H1 (cell line): ENCODE measurements around the gene TPM2. TPM values are rescaled to one million over a fixed set of nuclear protein-coding genes. Genes with fewer than 3 reads are reported as not detected.
A peak's percentile ranks its signal among the peaks of the same experiment; 100 is the strongest.

ENCODE experiments used
- CTCF ChIA-PET: fragments of 300-600 bp; sonication (Branson Sonifier 250); formaldehyde crosslinking; loops from one replicate; lab custom pipeline; 2021; ENCODE audit not compliant: partially characterized antibody; lab: Charles Lee
- POLR2A ChIA-PET: fragments of 300-600 bp; sonication (Branson Sonifier 250); formaldehyde crosslinking; loops from one replicate; lab custom pipeline; 2021; ENCODE audit warnings: inconsistent platforms; ENCODE audit not compliant: partially characterized antibody; lab: Charles Lee
- DNase-seq, 2 experiments: peaks; one replicate each; pipeline versions ENCODE4 v3.0.0 to v3.0.0-alpha.2; 2010 to 2022; ENCODE audit warnings: low spot score in 2 of 2, low read depth in 1 of 2, mixed read lengths in 1 of 2
- FAIRE-seq: peaks from 2 replicates; lab custom pipeline; 2011; peaks lifted over from hg19 to GRCh38; lab: Jason Lieb, UNC
- H2AFZ ChIP-seq: 2 replicates; pipeline ENCODE4 v1.8.1; 2012; ENCODE audit warnings: low read length, inconsistent platforms
- H2AK5ac ChIP-seq: 2 replicates; pipeline ENCODE4 v1.6.1; 2013; ENCODE audit warnings: low read depth, low read length
- H2BK120ac ChIP-seq: replicated peaks from 2 replicates; pipeline ENCODE3; 2013; ENCODE audit warnings: low read depth, low read length, inconsistent platforms
- H2BK12ac ChIP-seq: 2 replicates; pipeline ENCODE4 v1.6.1; 2013; ENCODE audit warnings: low read depth, low read length
- H2BK15ac ChIP-seq: 2 replicates; pipeline ENCODE4 v1.6.1; 2013; ENCODE audit warnings: low read length
- H2BK20ac ChIP-seq: 2 replicates; pipeline ENCODE4 v1.6.1; 2013; ENCODE audit warnings: low read length
- H2BK5ac ChIP-seq: 2 replicates; pipeline ENCODE4 v1.6.1; 2013; ENCODE audit warnings: low read depth, low read length
- H3K14ac ChIP-seq: 2 replicates; pipeline ENCODE4 v1.6.1; 2013; ENCODE audit warnings: inconsistent platforms; ENCODE audit not compliant: insufficient read length
- H3K18ac ChIP-seq: 2 replicates; pipeline ENCODE4 v1.6.1; 2013; ENCODE audit warnings: low read length; ENCODE audit errors: extremely low read depth
- H3K23ac ChIP-seq: 2 replicates; pipeline ENCODE4 v1.6.1; 2013; ENCODE audit warnings: inconsistent platforms; ENCODE audit not compliant: insufficient read length
- H3K23me2 ChIP-seq: 2 replicates; pipeline ENCODE4 v1.6.1; 2013; ENCODE audit warnings: low read depth, low read length
- H3K27ac ChIP-seq: 2 replicates; pipeline ENCODE4 v1.6.1; 2011; ENCODE audit warnings: low read depth, low read length, inconsistent platforms
- H3K27me3 ChIP-seq, 4 experiments: replicated peaks in 1 of 4; 1 replicate in 1 of 4; 2 replicates in 3 of 4; pipeline versions ENCODE4 v1.6.1 to v1.8.1; 2011 to 2013; ENCODE audit warnings: low read length in 3 of 4, mild to moderate bottlenecking in 3 of 4, inconsistent platforms in 2 of 4, mixed read lengths in 2 of 4, moderate library complexity in 1 of 4; ENCODE audit not compliant: control insufficient read depth in 3 of 4, insufficient read depth in 3 of 4; ENCODE audit errors: extremely low read depth in 1 of 4
- H3K36me3 ChIP-seq, 4 experiments: 2 replicates each; pipeline versions ENCODE4 v1.6.1 to v1.8.1; 2011 to 2013; ENCODE audit warnings: mild to moderate bottlenecking in 4 of 4, low read length in 3 of 4, moderate library complexity in 2 of 4, control low read depth in 1 of 4, inconsistent platforms in 1 of 4; ENCODE audit not compliant: insufficient read depth in 4 of 4, control insufficient read depth in 2 of 4
- H3K4ac ChIP-seq: replicated peaks from 2 replicates; pipeline ENCODE3; 2013; ENCODE audit warnings: low read length, low read depth, mixed read lengths, inconsistent platforms; ENCODE audit not compliant: insufficient read length
- H3K4me1 ChIP-seq, 4 experiments: replicated peaks in 1 of 4; 1 replicate in 1 of 4; 2 replicates in 3 of 4; pipeline versions ENCODE4 v1.6.1 to v1.8.1; 2011 to 2013; ENCODE audit warnings: low read length in 3 of 4, inconsistent platforms in 2 of 4, mixed read lengths in 1 of 4; ENCODE audit not compliant: insufficient read depth in 4 of 4, control insufficient read depth in 3 of 4
- H3K4me2 ChIP-seq, 2 experiments: 2 replicates each; pipeline versions ENCODE4 v1.6.1 to v1.8.1; 2011 to 2013; ENCODE audit warnings: low read depth in 2 of 2, low read length in 2 of 2, control low read depth in 1 of 2, inconsistent platforms in 1 of 2, mild to moderate bottlenecking in 1 of 2; ENCODE audit not compliant: insufficient read depth in 1 of 2
- H3K4me3 ChIP-seq, 4 experiments: fragments of 200-600, 300-600 bp in 1 of 4; sonication (generic), shearing (Covaris generic), sonication (Bioruptor Twin) in 1 of 4; 2 replicates each; pipeline versions ENCODE4 v1.5.1 to v1.8.1; 2011 to 2016; ENCODE audit warnings: low read length in 4 of 4, low read depth in 3 of 4, control low read depth in 2 of 4, inconsistent platforms in 2 of 4, mild to moderate bottlenecking in 2 of 4, mixed read lengths in 1 of 4, moderate library complexity in 1 of 4; ENCODE audit not compliant: insufficient read depth in 2 of 4; ENCODE audit errors: extremely low read depth in 1 of 4
- H3K56ac ChIP-seq: replicated peaks from 2 replicates; pipeline ENCODE3; 2013; ENCODE audit warnings: low read depth, mild to moderate bottlenecking, mixed read lengths, low read length, inconsistent platforms; ENCODE audit not compliant: insufficient read length
- H3K79me1 ChIP-seq: 2 replicates; pipeline ENCODE4 v1.6.1; 2013; ENCODE audit warnings: low read depth, low read length, control low read depth
- H3K79me2 ChIP-seq, 2 experiments: 2 replicates each; pipeline versions ENCODE4 v1.6.1 to v1.8.1; 2012 to 2013; ENCODE audit warnings: low read length in 2 of 2, mild to moderate bottlenecking in 2 of 2, inconsistent platforms in 1 of 2; ENCODE audit not compliant: insufficient read depth in 2 of 2, control insufficient read depth in 1 of 2
- H3K9ac ChIP-seq, 4 experiments: replicated peaks in 1 of 4; 1 replicate in 1 of 4; 2 replicates in 3 of 4; pipeline versions ENCODE4 v1.6.1 to v1.8.1; 2011 to 2013; ENCODE audit warnings: low read depth in 3 of 4, low read length in 3 of 4, control low read depth in 2 of 4, mild to moderate bottlenecking in 2 of 4, moderate library complexity in 2 of 4, inconsistent platforms in 1 of 4; ENCODE audit errors: extremely low read depth in 1 of 4
- H3K9me3 ChIP-seq, 2 experiments: 2 replicates each; pipeline versions ENCODE4 v1.6.1 to v1.8.1; 2012 to 2013; ENCODE audit warnings: mild to moderate bottlenecking in 2 of 2, moderate library complexity in 2 of 2, control low read depth in 1 of 2, inconsistent platforms in 1 of 2, low read depth in 1 of 2, low read length in 1 of 2, mixed read lengths in 1 of 2; ENCODE audit not compliant: insufficient read depth in 2 of 2
- H4K20me1 ChIP-seq, 2 experiments: replicated peaks in 1 of 2; 2 replicates each; pipeline versions ENCODE3 to v1.8.1; 2011 to 2013; ENCODE audit warnings: inconsistent platforms in 2 of 2, low read length in 2 of 2, mild to moderate bottlenecking in 1 of 2; ENCODE audit not compliant: insufficient read depth in 2 of 2, control insufficient read depth in 1 of 2
- H4K5ac ChIP-seq: 2 replicates; pipeline ENCODE4 v1.6.1; 2013; ENCODE audit warnings: low read length, low read depth, mixed read lengths, inconsistent platforms; ENCODE audit not compliant: insufficient read length
- H4K8ac ChIP-seq: 2 replicates; pipeline ENCODE4 v1.8.0; 2013; ENCODE audit warnings: mild to moderate bottlenecking, moderate library complexity, low read length, inconsistent platforms; ENCODE audit not compliant: insufficient read depth; ENCODE audit errors: extremely low read depth
- H4K91ac ChIP-seq: replicated peaks from 2 replicates; pipeline ENCODE3; 2013; ENCODE audit warnings: low read length, mixed read lengths, inconsistent platforms; ENCODE audit not compliant: insufficient read length
- EP300 ChIP-seq, 2 experiments: IDR thresholded peaks; 1 replicate in 1 of 2; 2 replicates in 1 of 2; pipeline ENCODE4 v1.6.1; 2011 to 2012; ENCODE audit warnings: low read depth in 2 of 2, low read length in 2 of 2, mild to moderate bottlenecking in 2 of 2, borderline replicate concordance in 1 of 2, inconsistent platforms in 1 of 2, moderate library complexity in 1 of 2
- EZH2 ChIP-seq: fragments of 200-600 bp; sonication (generic); IDR thresholded peaks from 2 replicates; pipeline ENCODE4 v1.7.1; 2012; ENCODE audit warnings: low read depth, mild to moderate bottlenecking, moderate library complexity, low read length, inconsistent platforms; ENCODE audit not compliant: severe bottlenecking
- KDM5A ChIP-seq: fragments of 200-600 bp; IDR thresholded peaks from 2 replicates; pipeline ENCODE4 v1.7.1; 2012; ENCODE audit warnings: mild to moderate bottlenecking, low read length, inconsistent platforms, mixed read lengths
- PHF8 ChIP-seq: fragments of 200-600 bp; sonication (generic); conservative IDR thresholded peaks from 2 replicates; pipeline ENCODE4 v1.7.1; 2012; ENCODE audit warnings: low read depth, mild to moderate bottlenecking, inconsistent platforms, low read length, moderate library complexity
- SRF ChIP-seq: IDR thresholded peaks from 2 replicates; pipeline ENCODE4 v1.6.1; 2011; ENCODE audit warnings: mild to moderate bottlenecking, low read depth, low read length, moderate library complexity
- TCF12 ChIP-seq: IDR thresholded peaks from 2 replicates; pipeline ENCODE4 v1.6.1; 2011; ENCODE audit warnings: low read depth, mild to moderate bottlenecking, low read length
- WGBS, 2 experiments: shearing (Covaris generic) in 1 of 2; methylation state at CpG; one replicate each; pipeline versions ENCODE4 v1.1.6 to v1.1.7; 2013 to 2015; ENCODE audit warnings: low lambda C conversion rate in 2 of 2, mixed read lengths in 2 of 2, inconsistent platforms in 1 of 2, low coverage in 1 of 2, missing lambda C conversion rate in 1 of 2; ENCODE audit not compliant: insufficient replicate concordance in 2 of 2, insufficient coverage in 1 of 2, insufficient read length in 1 of 2; ENCODE audit errors: extremely low coverage in 1 of 2, missing lambda C conversion rate in 1 of 2; 5-methylcytosine and 5-hydroxymethylcytosine counted together
- polyA plus RNA-seq, 7 experiments: library from polyadenylated mRNA; depleted of rRNA in 3 of 7; stranded (reverse) in 5 of 7; unstranded in 2 of 7; fragments of >200 nt in 5 of 7; fragments of 200-250 nt in 2 of 7; gene quantifications; 1 replicate in 5 of 7; 2 replicates in 1 of 7; 4 replicates in 1 of 7; pipeline versions ENCODE4 v1.2.1 to v1.2.3, GENCODE V29; 2011 to 2013; ENCODE audit warnings: missing spikeins in 2 of 7, mixed read lengths in 2 of 7
- total RNA-seq: library from RNA; stranded (reverse); fragmentation: NEBNext Ultra II Directional; extraction: Animal tissue kit (Norgen Biotek cat#: 25700); gene quantifications from 2 replicates; pipeline ENCODE4 v1.2.1, GENCODE V29; 2021
- TF ChIP-seq, protein P1 (sequence below): IDR thresholded peaks from 2 replicates; pipeline ENCODE4 v1.6.1; 2012; ENCODE audit warnings: low read length, inconsistent platforms
- TF ChIP-seq, protein P2 (sequence below), 3 experiments: IDR thresholded peaks; 1 replicate in 2 of 3; 2 replicates in 1 of 3; pipeline versions ENCODE4 v1.5.1 to v1.6.1; 2011; ENCODE audit warnings: low read length in 3 of 3, mild to moderate bottlenecking in 3 of 3, inconsistent platforms in 2 of 3, low read depth in 1 of 3, moderate library complexity in 1 of 3; ENCODE audit not compliant: insufficient read depth in 1 of 3; ENCODE audit errors: control extremely low read depth in 1 of 3

TPM2 gene
- total and polyA plus RNA-seq, 2 of the 8 experiments (the other 6 are each of a cell fraction or from before 2014, with no cell fraction given): 62.5 to 181 TPM

DNA sequence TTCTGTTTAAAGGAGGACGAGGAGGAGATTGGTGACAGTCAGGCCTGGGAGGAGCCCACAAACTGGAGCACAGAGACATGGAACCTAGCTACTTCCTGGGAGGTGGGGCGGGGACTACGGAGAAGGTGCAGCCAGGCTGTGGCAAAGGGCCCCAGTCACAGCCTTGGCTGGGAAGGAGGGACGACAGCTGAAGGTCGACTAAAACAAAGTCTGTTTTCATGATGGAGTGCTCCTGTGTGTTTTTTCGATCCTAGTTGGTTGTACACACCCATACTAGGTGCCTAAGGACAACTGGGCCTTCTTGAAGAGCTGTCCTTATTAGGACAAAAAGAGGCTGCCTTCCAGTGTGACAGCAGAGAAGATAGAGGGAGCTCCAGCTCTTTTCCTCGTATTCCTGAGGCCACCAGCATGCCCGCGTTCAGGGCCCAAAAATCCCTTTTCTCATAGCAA lies 28.7 kb downstream of the TPM2 start:
- ChIA-PET CTCF (interaction anchor here (0.6 to 15.9 kb wide), 28 partner anchors 9 to 871 kb away, joined by 3 to 347 read pairs (median 6); partner anchors contain the start of genes CA9, CREB3, GBA2 and HINT2), POLR2A (interaction anchor here (0.6 to 7.9 kb wide), 11 partner anchors 10 to 589 kb away, joined by 3 to 84 read pairs (median 5); partner anchors contain the start of genes CA9, CREB3, TLN1 and TPM2)
- Histone ChIP-seq H3K9ac (no peak overlapping the region), H3K23me2 (peaks cover 13% of the 10 kb centered on the region), H3K4ac (no peak overlapping the region), H3K36me3 (peaks cover 6 to 32% (median 13%) of the 10 kb centered on the region in 4 experiments), H3K79me1 (peaks cover 2% of the 10 kb centered on the region; the same call in 1 of the 2 replicates), H4K20me1 (peaks cover 2 to 6% of the 10 kb centered on the region in 2 experiments), H4K5ac (no peak overlapping the region), H4K8ac (no peak overlapping the region), H3K56ac (no peak overlapping the region), H2BK5ac (no peak overlapping the region), H2AFZ (no peak overlapping the region), H3K14ac (no peak overlapping the region), H3K9me3 (no peaks in the 10 kb centered on the region), H2AK5ac (no peak overlapping the region), H3K4me3 (no peak overlapping the region), H3K18ac (no peak overlapping the region), H3K27me3 (peaks cover 0 to 5% (median 0%) of the 10 kb centered on the region in 4 experiments; a peak in 1 of 7 replicates), H2BK120ac (no peak overlapping the region), H4K91ac (no peak overlapping the region), H3K79me2 (no peaks in the 10 kb centered on the region; a peak in 1 of 4 replicates), H2BK20ac (no peak overlapping the region), H2BK12ac (no peak overlapping the region), H3K4me2 (no peak overlapping the region), H2BK15ac (no peak overlapping the region), H3K4me1 (peaks cover 0 to 5% (median 2%) of the 10 kb centered on the region in 4 experiments), H3K27ac (peak overlapping the region; percentile 11; the same call in 1 of the 2 replicates), H3K23ac (no peak overlapping the region)
- FAIRE-seq (no peak), DNase-seq (no peak)
- 77% methylated on average over 9 of the region's 9 CpGs; no CpG with 5 or more reads in 1 of the 2 experiments for WGBS, 2 experiments
- TF ChIP-seq, protein P1, sequence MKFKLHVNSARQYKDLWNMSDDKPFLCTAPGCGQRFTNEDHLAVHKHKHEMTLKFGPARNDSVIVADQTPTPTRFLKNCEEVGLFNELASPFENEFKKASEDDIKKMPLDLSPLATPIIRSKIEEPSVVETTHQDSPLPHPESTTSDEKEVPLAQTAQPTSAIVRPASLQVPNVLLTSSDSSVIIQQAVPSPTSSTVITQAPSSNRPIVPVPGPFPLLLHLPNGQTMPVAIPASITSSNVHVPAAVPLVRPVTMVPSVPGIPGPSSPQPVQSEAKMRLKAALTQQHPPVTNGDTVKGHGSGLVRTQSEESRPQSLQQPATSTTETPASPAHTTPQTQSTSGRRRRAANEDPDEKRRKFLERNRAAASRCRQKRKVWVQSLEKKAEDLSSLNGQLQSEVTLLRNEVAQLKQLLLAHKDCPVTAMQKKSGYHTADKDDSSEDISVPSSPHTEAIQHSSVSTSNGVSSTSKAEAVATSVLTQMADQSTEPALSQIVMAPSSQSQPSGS: no peak
- TF ChIP-seq PHF8 (no peak), TCF12 (no peak), SRF (peak; percentile 71), KDM5A (no peak), EZH2 (no peak), EP300 (IDR thresholded peaks at IDR 0.05; ENCODE audit: borderline replicate concordance in 1 of 2, low read depth in 2 of 2, low read length in 2 of 2) (no peak)
- TF ChIP-seq, protein P2, sequence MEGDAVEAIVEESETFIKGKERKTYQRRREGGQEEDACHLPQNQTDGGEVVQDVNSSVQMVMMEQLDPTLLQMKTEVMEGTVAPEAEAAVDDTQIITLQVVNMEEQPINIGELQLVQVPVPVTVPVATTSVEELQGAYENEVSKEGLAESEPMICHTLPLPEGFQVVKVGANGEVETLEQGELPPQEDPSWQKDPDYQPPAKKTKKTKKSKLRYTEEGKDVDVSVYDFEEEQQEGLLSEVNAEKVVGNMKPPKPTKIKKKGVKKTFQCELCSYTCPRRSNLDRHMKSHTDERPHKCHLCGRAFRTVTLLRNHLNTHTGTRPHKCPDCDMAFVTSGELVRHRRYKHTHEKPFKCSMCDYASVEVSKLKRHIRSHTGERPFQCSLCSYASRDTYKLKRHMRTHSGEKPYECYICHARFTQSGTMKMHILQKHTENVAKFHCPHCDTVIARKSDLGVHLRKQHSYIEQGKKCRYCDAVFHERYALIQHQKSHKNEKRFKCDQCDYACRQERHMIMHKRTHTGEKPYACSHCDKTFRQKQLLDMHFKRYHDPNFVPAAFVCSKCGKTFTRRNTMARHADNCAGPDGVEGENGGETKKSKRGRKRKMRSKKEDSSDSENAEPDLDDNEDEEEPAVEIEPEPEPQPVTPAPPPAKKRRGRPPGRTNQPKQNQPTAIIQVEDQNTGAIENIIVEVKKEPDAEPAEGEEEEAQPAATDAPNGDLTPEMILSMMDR (IDR thresholded peaks at IDR 0.05; ENCODE audit: control extremely low read depth in 1 of 3, insufficient read depth in 1 of 3, low read depth in 1 of 3, low read length in 3 of 3): peak; percentile 1 to 48 (median 38)
